Measurements from ENCODE around the gene TASOR2. TPM values are rescaled to one million over a fixed set of nuclear protein-coding genes. Genes with fewer than 3 reads are reported as not detected.

TASOR2 gene
- total and polyA plus RNA-seq, 4 donors = 27.5 to 93.3 (median 51.8) TPM

GRCh38 chr10:5732141-5732540, 47.5 kb downstream of the TASOR2 start:
- no peaks in the 10 kb centered on the region for H3K9me3 ChIP-seq (ENCODE audit: control insufficient read depth, insufficient read depth, low read length)
- no peak overlapping the region for H3K27ac ChIP-seq (ENCODE audit: low read depth, low read length)
- no peaks in the 10 kb centered on the region for H3K4me1 ChIP-seq (ENCODE audit: control insufficient read depth, insufficient read depth, low read length)
- no peak overlapping the region for H3K4me3 ChIP-seq (ENCODE audit: low read depth, low read length)
- no peaks in the 10 kb centered on the region for H3K27me3 ChIP-seq (ENCODE audit: control insufficient read depth, insufficient read depth, low read length)
- WGBS (ENCODE audit: insufficient coverage) = 91% methylated on average over 4 of the region's 4 CpGs
- H3K36me3 ChIP-seq (ENCODE audit: control insufficient read depth, insufficient read depth, low read length) = peaks cover 12% of the 10 kb centered on the region
- DNase-seq (ENCODE audit: low read depth in 4 of 6, low spot score in 6 of 6) = no peak

Other genes with a start within 250 kb of the TASOR2 start
- gene CALML5, start 185.3 kb upstream of the TASOR2 start, total RNA-seq = not detected
- gene CALML5, start 185.3 kb upstream of the TASOR2 start, polyA plus RNA-seq (ENCODE audit: insufficient read length in 2 of 2) = not detected
- gene CALML3, start 159.9 kb upstream of the TASOR2 start, total RNA-seq = not detected
- under 1 TPM in 1 of 2 donors, not detected in 1; 0.08 TPM for gene CALML3, start 159.9 kb upstream of the TASOR2 start, polyA plus RNA-seq (ENCODE audit: insufficient read length in 2 of 2)
- gene ASB13, start 18.2 kb upstream of the TASOR2 start, total RNA-seq = 10 to 100 TPM; 14.3 to 14.8 TPM
- gene ASB13, start 18.2 kb upstream of the TASOR2 start, polyA plus RNA-seq (ENCODE audit: insufficient read length in 2 of 2) = 10 to 100 TPM; 32.4 to 35.8 TPM
- gene GDI2, start 128.6 kb downstream of the TASOR2 start, total RNA-seq = 100 to 1,000 TPM; 222 to 339 TPM
- gene GDI2, start 128.6 kb downstream of the TASOR2 start, polyA plus RNA-seq (ENCODE audit: insufficient read length in 2 of 2) = 100 to 1,000 TPM; 186 to 221 TPM
- 10 to 100 TPM; 10.1 to 11.5 TPM for gene ANKRD16, start 205.1 kb downstream of the TASOR2 start, total RNA-seq
- gene ANKRD16, start 205.1 kb downstream of the TASOR2 start, polyA plus RNA-seq (ENCODE audit: insufficient read length in 2 of 2) = 10 to 100 TPM; 14.3 to 15.5 TPM
- gene FBH1, start 205.4 kb downstream of the TASOR2 start, total RNA-seq = 10 to 100 TPM; 52.8 to 95.5 TPM
- 10 to 100 TPM; 57.6 to 74.0 TPM for gene FBH1, start 205.4 kb downstream of the TASOR2 start, polyA plus RNA-seq (ENCODE audit: insufficient read length in 2 of 2)